ENCODE results near the gene LAX1.

Gene LAX1

GRCh38 chr1:203818399-203818798, 53.4 kb downstream of the LAX1 start:
- no peak for DNase-seq

GRCh38 chr1:203823306-203823705, 58.3 kb downstream of the LAX1 start:
- no peak for DNase-seq

All from islet precursor cell (in vitro differentiated cells).